Measurements from ENCODE around the gene RHOT1.
"Not testable (repeated sequence)": the region's sequence is repeated elsewhere in the genome, so short reads cannot be mapped to it uniquely, and the experiment has no call there.

Gene RHOT1

GRCh38 chr17:32124985-32125847 lies 17.1 kb upstream of the RHOT1 start:
- DNase-seq: no peak

DNA sequence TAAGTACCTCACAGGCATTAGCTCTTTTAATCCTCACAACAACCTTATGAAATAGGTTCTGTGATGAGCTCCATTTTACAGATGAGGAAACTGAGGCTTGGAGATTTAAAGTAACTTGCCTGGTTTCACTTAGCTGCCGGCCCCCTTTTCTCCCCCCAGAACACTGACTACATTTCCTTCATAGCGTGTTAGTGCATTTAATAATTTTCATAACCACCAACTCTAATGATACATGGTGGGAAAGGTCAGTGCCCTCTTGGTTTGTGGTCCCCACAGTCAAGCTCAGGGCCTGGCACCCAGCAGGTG lies 16.5 kb upstream of the RHOT1 start:
- no peak for DNase-seq

GRCh38 chr17:32126325-32126724 lies 16.0 kb upstream of the RHOT1 start:
- DNase-seq: no peak

- DNase-seq: no peak
These were observed 15.6 kb upstream of the RHOT1 start for GRCh38 chr17:32126746-32127145.

- DNase-seq: peak; percentile 66
These were observed 15.0 kb upstream of the RHOT1 start for GRCh38 chr17:32127158-32127897.

DNA sequence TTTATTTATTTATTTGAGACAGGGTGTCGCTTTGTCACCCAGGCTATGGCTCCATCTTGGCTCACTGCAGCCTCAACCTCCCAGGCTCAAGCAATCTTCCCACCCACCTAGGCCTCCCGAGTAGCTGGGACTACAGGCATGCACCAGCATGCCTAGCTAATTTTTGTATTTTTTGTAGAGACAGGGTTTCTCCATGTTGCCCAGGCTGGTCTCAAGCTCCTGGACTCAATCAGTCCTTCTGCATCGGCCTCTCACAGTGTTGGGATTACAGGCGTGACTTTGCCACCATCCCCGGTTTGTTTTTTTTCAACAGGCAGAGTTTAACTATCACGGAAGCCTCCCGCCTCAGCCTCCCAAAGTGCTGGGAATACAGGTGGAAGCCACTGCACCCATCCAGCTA lies 13.8 kb upstream of the RHOT1 start:
- DNase-seq: not testable (repeated sequence)

- peak; percentile 31 for DNase-seq
These were observed 6.7 kb upstream of the RHOT1 start for GRCh38 chr17:32135497-32136117.

GRCh38 chr17:32136856-32137255 lies 5.4 kb upstream of the RHOT1 start:
- no peak for DNase-seq

GRCh38 chr17:32139504-32139903 lies 2.8 kb upstream of the RHOT1 start:
- not testable (repeated sequence) for DNase-seq

DNA sequence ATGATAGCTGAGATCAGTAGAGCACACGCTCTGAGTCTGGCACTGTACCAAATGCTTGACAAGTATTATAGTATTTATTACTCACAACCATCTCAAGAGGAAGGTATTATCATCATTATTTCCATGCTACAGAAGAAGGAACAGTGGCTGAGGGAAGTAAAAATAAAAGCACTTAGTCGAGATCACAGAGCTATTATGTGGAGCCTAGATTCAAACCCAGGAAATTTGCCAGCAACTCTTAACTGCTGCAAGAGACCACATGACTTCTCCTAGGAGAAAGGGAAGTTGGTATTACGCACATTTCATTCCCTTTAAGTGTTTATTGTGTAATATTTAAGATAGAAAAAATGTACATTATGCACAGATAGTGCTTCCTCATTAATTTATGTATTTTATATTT lies 1.0 kb upstream of the RHOT1 start:
- no peak for DNase-seq

DNA sequence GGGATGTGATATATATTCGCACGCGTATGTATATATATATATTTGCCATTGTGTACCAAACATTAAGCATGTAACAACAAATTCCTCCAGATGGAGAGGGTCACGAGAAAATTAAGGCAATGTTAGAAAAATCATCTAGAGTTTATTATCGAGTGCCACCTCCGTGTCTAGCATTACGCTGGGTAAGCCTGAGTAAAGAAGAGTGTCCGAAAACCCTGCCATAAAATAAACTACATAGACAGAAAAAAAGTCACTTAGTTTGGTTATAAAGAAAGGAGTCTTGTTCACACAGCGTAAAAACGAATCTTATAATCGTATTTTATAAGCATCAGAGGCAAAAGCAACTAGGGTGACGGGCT lies 644 bp upstream of the RHOT1 start:
- no peak for DNase-seq

GRCh38 chr17:32142857-32143526 lies 690 bp downstream of the RHOT1 start:
- DNase-seq: peak; percentile 26

GRCh38 chr17:32143527-32143870 lies 1.2 kb downstream of the RHOT1 start:
- no peak for DNase-seq

DNA sequence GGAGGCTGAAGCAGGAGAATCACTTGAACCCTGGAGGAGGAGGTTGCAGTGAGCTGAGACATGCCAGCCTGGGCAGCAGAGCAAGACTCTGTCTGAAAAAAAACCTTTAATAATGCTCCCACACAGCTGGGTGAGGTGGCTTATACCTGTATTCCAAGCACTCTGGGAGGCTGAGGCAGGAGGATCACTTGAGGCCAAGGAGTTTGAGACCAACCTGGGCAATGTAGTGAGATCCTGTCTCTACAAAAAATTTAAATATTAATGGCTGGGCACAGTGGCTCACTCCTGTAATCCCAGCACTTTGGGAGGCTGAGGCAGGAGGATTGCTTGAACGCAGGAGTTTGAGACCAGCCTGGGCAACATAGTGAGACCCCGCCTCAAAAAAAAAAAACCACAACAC lies 2.1 kb downstream of the RHOT1 start:
- DNase-seq: not testable (repeated sequence)

DNA sequence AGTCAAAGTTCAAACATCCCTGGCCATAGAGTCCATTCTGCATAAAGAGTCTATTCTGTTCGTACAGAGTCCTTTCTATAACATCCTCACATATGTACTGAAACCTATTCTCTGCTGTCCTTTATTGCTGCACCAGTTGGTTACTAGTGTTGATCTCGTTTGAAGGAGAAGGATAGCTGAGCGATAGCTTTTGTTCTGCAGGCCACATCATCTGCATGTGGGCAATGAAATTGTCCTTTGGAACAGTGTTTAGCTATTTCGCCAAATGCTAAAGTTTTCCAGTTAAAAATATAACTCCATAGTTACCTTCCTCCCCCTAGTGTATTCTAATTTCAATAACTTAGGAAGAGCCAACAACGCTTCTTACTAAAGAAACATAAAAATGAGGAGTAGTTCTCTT lies 6.0 kb downstream of the RHOT1 start:
- no peak for DNase-seq

- DNase-seq: no peak
These were observed 8.1 kb downstream of the RHOT1 start for GRCh38 chr17:32150358-32150757.

DNA sequence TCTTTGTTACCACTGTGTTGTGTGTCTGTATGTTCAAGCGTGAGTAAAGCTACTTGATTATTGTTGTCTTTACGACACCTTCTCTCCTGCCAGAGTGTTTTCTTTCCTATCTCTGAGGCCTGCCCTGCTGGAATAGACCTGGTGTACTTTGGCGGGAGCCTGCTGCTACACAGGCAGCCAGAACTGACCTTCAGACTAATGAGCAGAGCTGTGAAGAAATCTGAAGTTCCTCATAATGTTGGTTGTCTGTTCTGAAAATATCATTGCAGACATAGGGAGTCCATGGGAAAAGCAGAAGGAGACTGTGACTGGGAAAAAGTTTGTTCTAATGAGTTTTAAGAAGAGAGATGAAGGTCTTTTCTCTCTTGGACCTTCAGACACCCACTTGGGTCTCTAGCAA lies 9.8 kb downstream of the RHOT1 start:
- DNase-seq: no peak

DNA sequence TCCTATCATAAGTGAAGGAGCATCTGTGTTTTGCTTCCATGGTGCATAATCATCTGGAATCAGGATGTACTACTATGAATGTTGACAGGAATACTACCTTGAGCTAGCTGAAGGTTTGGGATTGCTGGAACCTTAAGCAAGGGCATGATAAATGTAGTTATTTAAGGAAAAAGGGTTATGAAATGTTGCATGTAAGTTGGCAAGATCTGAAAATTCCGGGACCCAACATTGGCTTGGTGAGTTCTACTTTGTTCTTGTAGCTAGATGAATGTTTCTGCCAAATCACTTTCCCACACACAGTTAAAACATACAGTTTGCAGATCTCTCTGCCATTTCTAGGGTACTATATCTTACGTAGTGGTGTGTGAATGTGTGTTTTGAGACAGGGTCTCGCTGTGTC lies 13.6 kb downstream of the RHOT1 start:
- no peak for DNase-seq

- DNase-seq: no peak
These were observed 14.4 kb downstream of the RHOT1 start for GRCh38 chr17:32156656-32157055.

GRCh38 chr17:32157225-32157624 lies 14.9 kb downstream of the RHOT1 start:
- no peak for DNase-seq

DNA sequence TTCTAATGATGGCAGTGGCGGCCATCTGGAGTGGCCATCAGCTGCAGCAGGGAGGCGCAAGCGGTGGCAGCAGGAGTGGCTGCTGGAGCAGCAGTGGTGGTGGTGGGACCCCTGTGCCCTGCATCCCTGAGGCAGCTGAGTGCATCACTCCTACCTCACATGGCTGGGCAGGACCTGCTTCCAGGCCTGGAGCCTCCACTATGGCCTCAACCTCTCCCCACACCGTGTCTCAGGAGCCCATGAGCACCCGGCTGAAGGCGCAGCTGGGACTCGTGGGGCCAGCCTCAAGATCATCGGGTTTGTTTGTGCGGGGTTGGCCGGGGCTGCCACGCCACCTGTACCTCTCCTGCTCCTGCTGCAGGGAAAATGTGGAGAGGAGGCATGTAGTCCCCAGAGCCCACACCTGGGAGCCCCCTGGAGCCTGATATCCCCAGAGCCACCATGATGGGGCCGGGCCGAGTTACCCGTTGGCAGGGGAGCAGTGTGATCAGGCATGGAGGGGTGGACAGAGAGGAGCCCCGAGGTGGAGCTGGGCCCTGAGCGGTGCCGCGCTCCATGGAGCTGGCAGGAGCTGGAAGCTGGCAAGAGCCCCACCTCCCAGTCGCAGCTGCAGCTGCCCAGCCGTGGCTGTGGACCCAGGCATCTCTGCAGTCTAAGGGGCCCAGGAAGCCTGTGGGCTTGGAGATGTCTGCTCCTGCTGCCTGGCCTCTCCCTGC lies 16.7 kb downstream of the RHOT1 start:
- DNase-seq: no peak

DNA sequence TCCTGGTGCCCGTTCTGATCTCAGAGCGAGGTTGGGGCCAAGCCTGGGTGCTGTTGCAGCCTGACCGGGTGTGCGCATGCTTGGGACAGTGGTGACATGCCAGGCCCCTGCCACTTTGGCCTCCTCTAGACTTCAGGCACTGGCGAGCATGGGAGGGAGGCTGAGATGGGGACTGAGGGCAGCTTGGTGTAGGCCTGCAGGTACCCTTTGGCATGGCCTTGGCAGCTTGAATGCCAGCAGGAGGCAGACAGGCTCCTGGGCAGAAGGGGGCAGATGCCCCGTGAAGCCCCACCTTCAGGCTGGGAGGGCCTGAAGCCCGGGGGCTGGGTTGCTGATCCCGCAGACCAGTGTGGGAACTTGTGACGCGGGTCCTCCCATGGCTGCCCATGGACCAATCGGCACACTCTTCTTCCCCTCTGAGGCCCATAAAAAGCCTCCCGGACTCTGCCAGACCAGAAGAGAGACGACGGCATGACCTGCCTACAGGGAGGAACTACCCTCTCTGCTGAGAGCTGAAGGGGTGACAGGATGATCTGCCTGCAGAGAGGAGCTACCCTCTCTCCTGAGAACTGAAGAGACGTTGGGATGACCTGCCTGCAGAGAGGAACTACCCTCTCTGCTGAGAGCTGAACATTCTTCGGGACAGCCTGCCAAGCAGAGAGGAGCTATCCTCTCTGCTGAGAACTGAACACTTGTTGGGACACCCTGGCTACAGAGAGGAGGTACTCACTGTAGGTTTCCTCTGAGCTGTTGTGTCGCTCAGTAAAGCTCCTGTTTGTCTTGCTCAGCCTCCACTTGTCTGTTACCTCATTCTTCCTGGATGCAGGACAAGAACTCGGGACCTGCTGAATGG lies 17.5 kb downstream of the RHOT1 start:
- no peak for DNase-seq
